G401 (cell line): ENCODE data around the gene ZBTB49. TPM values are rescaled to one million over a fixed set of nuclear protein-coding genes. Genes with fewer than 3 reads are reported as not detected.

Experiments used
- DNase-seq: peaks from one replicate; pipeline ENCODE4 v3.0.0-alpha.2; 2015; ENCODE audit warnings: low spot score
- in situ Hi-C: cut with HindIII; loops from 2 replicates; pipeline ENCODE4 v1.10.0; 2016; ENCODE audit warnings: low sequenced_read_pairs, mixed read lengths
- total RNA-seq: library from RNA; depleted of rRNA; stranded (reverse); fragments of >200 nt; shearing (Covaris generic); gene quantifications from 2 replicates; pipeline ENCODE4 v1.2.3, GENCODE V29; 2014

ZBTB49 gene
- total RNA-seq, 1 experiment from 2014 or later, result 3.8 TPM

DNA sequence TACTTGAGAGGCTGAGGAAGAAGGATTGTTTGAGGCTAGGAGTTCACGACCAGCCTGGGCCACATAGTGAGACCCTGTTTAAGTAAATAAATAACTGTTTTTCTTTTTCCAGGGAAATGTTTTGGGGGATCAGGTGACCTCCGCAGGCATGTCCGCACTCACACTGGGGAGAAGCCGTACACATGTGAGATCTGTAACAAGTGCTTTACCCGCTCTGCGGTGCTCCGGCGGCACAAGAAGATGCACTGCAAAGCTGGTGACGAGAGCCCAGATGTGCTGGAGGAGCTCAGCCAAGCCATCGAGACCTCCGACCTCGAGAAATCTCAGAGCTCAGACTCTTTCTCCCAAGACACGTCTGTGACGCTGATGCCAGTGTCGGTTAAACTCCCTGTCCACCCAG lies 30.5 kb downstream of the ZBTB49 start:
- no peak for DNase-seq
- in situ Hi-C loops, result no loop called here

- in situ Hi-C loops, result no loop called here
Observed at GRCh38 chr4:4320951-4321714, 31.1 kb downstream of the ZBTB49 start.

DNA sequence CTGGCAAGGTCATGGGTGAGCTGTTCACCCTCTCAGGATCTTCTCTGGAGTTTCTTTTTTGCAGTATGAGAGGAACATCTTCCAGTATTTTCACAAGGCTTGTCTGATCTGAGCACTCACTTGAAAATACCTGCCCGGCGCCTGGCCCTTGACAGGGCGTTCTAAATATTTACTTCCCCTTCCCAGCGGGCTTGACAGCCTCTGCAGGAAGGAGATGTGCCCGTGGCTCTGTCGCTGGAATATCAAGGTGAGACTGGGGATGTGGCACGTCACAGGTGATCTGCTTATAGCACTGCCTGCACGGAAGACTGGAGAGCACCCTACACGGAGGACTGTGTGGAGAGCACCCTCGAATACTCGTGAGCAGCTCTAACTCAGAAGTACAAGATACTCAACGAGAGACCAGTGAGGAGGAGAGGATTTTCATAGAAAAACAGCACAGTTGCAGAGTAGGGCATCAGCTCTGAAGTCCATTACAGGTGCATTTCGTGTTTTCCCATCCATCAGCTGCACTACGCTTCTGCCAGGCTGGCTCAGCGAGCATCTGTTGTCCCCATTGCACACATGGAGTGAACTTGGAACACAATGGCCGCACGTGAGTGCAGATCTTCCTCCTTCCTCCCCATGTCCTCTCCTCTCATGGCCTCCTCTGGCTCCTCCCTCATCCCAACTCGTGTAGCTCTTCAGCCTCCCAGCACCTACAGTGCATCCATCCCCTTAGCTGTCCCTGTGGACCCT lies 32.1 kb downstream of the ZBTB49 start:
- peak; percentile 4 for DNase-seq
- in situ Hi-C loops, result no loop called here

More at GRCh38 chr4:4320951-4321714, 31.1 kb downstream of the ZBTB49 start:
- no peak for DNase-seq

- no peak for DNase-seq
- in situ Hi-C loops, result no loop called here
Observed at GRCh38 chr4:4323705-4324534, 33.9 kb downstream of the ZBTB49 start.

DNA sequence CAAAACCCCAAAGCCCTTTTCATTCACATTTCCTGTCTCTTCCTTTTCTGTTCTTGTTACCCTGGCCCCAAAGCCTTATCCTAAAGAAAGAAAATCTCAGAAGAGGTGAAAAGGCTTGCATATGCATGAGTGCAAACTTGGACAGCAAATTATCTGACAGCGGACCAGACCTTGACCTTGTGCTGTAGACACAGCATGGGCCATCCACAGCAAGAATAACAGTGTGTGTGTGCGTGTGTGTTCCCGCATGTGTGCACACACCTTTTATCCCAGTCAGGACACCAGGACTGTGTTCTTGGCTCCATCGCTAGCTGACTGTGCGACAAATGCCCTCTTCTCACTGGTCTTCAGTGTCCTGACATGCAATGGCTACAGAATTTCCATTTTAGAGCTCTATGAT lies 35.3 kb downstream of the ZBTB49 start:
- in situ Hi-C loops, result no loop called here
- no peak for DNase-seq

DNA sequence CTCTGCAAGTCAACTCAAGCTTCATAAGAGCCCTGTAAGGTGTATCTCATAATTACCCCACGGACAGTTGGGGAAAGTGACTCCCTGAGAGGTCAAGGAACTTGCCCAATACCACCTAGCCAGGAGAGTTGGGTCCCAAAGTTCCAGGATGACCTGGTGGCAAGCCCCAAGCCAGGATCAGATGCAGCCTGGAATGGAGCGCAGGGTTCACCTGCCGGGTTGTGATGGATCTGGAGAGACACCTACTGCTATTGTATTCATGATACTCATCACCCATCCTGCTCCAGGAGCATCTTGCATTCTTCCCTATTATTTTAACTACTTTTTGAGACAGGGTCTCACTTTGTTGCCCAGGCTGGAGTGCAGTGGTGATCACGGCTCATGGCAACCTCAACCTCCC lies 36.1 kb downstream of the ZBTB49 start:
- in situ Hi-C loops, result no loop called here
- DNase-seq, result no peak

DNA sequence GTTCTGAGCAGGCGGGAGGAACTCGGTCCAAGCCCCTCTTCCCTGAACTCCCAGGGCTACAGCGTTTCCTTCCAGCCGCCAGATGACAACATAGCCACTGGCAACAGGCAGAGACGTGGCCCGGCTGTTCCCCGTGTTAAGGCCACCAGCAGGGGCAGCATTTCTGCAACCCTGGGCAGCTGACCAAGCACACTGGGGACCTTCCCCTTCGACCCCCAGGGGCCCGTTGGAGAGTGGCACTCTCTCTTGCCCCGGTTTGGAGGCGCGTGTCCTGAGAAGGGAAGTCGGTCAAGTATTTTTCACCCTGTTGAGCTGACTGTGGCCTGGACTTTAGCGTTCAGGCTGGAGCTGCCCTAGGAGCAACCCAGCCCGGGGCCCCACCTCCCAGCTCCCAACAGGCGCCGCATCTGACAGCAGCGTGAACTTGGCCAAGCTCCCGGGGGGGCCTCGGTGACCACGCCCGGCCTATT lies 37.6 kb downstream of the ZBTB49 start:
- in situ Hi-C loops, result no loop called here
- no peak for DNase-seq

DNA sequence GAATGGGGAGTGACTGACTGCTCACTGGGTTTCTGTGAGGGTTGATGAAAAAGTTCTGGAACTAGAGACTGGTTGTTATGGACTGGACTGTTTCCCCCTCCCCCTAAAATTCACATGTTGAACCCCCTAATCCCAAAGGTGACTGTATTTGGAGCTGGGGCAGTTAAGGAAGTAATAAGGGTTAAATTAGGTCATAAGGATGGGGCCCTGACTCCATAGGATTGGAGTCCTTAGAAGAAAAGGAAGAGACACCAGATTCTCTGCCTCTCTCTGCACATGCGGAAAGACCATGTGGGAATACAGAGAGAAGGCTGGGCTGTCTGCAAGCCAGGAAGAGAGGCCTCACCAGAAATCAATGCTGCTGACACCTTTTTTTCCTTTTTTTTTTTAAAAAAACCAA lies 38.2 kb downstream of the ZBTB49 start:
- no peak for DNase-seq
- in situ Hi-C loops, result no loop called here

DNA sequence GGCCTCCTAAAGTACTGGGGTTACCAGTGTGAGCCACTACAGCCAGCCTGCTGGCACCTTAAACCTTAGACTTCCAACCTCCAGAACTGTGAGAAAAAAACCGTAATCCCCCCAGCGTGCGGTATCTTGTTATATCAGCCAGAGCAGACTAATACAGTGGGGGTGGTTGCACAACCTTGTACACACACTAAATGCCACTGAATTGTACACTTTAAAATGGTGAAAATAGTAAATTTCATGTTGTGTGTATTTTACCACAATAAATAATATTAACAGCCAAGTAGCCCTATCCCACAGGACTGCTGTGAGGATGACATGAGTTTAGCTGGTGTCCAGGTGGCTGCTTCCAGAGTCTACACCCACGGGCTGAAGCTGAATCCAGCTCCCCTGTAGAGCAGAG lies 38.8 kb downstream of the ZBTB49 start:
- in situ Hi-C loops, result no loop called here
- DNase-seq, result no peak

DNA sequence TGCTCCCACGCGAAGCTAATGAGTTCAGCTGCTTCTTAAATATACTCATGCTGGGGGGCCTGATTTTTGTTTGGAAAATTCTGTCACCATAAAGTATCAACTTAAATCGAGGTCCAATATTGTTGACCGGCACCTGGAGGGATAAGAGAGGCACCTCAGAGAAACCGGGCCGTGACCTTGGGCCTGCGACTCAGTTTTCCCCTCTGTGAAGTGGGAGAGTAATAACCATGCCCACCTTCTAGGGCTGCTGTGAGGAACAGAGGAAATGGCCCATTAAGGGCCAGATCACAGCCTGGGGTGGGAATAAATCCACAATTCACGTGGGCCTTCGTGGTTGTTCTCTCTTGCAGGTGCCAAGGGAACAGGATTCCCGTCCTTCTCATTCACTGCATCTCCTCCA lies 39.4 kb downstream of the ZBTB49 start:
- in situ Hi-C loops, result no loop called here
- no peak for DNase-seq

GRCh38 chr4:4330794-4331193 lies 40.7 kb downstream of the ZBTB49 start:
- DNase-seq, result no peak
- in situ Hi-C loops, result no loop called here

DNA sequence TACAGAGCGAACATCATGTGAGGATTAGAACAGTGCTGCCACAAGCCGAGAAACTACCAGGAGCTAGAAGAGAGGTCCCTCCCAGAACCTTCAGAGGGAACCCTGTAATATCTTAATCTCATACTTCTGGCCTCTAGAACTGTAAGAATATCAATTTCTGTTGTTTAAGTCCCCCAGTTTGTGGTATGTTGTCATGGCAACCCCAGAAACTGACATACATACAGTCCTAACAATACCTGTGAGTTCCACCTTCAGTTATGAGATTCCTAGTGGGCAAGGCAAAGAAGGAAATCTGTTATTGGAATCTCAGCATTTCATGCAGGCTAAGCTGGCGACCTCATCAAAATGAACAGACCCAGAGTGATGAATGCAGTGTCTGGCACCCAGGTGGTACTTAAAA lies 42.5 kb downstream of the ZBTB49 start:
- in situ Hi-C loops, result no loop called here
- DNase-seq, result no peak

GRCh38 chr4:4333265-4333706 lies 43.2 kb downstream of the ZBTB49 start:
- in situ Hi-C loops, result no loop called here
- DNase-seq, result no peak

GRCh38 chr4:4334798-4335520 lies 44.9 kb downstream of the ZBTB49 start:
- in situ Hi-C loops, result no loop called here

DNA sequence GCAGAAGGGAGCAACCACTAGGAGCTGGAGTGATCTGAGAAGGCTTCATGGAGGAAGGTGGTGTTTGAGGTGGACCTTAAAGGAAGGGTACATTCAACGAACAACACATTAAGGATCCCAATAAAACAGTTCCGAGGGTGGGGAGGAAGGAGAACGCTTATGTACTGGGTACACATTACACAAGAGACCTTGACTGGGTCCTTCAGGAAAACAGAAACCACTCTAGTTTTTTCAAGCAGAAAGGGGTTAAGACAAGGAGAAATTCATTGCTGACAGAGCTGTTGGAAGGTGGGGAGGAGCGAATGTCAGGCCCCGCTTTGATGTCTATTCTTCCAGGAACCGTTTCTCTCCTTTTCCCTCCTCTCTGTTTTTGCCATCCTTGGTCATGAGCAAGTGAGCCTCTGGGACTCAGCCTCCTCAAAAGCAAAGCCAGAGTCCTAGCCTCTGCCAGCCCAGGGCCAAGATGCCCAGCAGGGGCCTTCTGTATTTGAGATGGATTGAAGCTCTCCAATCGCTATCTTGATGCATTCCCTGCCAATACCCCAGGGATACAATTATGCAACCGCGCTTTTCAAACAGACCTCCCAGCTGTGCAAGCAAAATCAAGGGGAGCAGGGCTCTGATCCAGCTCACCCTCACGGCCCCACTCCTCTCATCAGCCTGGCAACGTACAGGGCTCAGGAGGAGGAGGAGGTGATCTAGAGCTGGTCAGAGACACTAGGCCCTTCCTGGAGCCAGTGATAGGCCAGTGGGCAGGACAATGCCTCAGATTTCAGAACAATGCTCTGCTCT lies 48.4 kb downstream of the ZBTB49 start:
- DNase-seq, result no peak
- in situ Hi-C loops, result no loop called here

More at GRCh38 chr4:4334798-4335520, 44.9 kb downstream of the ZBTB49 start:
- DNase-seq, result peak; percentile 76

GRCh38 chr4:4339504-4340085 lies 49.5 kb downstream of the ZBTB49 start:
- in situ Hi-C loops, result no loop called here

DNA sequence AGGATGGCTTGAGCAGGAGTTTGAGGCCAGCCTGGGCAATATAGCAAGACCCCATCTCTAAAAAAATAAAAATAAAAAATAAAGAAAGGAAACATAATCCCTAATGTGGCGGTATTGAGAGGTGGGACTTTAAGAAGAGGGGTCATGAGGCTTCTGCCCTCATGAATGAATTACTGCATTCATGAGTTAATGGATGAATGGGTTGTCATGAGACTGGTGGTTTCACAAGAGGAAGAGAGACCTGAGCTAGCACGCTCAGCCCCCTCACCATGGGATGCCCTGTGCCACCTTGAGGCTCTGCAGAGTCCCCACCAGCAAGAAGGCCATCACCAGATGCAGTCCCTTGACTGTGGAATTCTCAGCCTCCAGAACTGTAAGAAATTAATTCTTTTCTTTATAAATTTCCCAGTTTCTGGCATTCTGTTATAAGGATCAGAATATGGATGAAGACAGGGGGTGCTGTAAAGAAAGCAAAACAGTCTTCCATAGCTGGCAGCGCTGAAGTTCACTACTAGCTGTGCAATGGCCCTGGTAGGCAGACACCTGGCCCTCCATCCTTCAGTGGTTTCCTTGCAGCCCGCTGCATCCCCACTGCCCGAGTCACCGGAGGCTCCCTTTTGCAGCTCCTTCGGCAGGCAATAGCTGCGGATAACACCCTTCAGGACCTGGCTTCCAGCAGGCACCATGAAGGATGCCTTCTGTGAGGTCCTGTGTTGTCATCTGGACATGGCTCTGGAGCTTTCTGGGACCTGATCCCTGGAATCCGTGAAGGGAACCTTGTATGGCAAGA lies 52.0 kb downstream of the ZBTB49 start:
- in situ Hi-C loops, result no loop called here
- DNase-seq, result no peak

More at GRCh38 chr4:4339504-4340085, 49.5 kb downstream of the ZBTB49 start:
- DNase-seq, result no peak
